B cell (primary cell): ENCODE results near the gene CRLF2. TPM values are rescaled to one million over a fixed set of nuclear protein-coding genes. Genes with fewer than 3 reads are reported as not detected.

Experiments
- ATAC-seq: fragments of 200-7000 bp; cut with Tn5 transposase; one replicate; pipeline ENCODE4 v1.10.0; 2021; ENCODE audit warnings: low read depth, mild to moderate bottlenecking, moderate number of reproducible peaks, moderate library complexity
- CTCF ChIA-PET: fragments of 350-600 bp; sonication (Branson Sonifier 250); formaldehyde crosslinking; loops from one replicate; lab custom pipeline; 2021; ENCODE audit warnings: antibody characterized with exemption, inconsistent platforms; lab: Charles Lee
- POLR2A ChIA-PET: fragments of 350-600 bp; sonication (Branson Sonifier 250); formaldehyde crosslinking; loops from one replicate; lab custom pipeline; 2021; ENCODE audit warnings: antibody characterized with exemption; lab: Charles Lee
- DNase-seq: peaks from one replicate; pipeline ENCODE4 v3.0.0; 2013
- H2AFZ ChIP-seq: 2 replicates; pipeline ENCODE4 v1.6.1; 2012; ENCODE audit warnings: mild to moderate bottlenecking, low read depth, low read length; ENCODE audit not compliant: insufficient read depth, poor library complexity, severe bottlenecking
- H3K27ac ChIP-seq, 2 donors: 1 replicate in 1 of 2; 2 replicates in 1 of 2; pipeline ENCODE4 v1.5.1; 2012 to 2013; ENCODE audit warnings: low read length in 2 of 2, mild to moderate bottlenecking in 2 of 2, moderate library complexity in 1 of 2
- H3K27me3 ChIP-seq, 4 experiments: fragments of 200-600 bp in 1 of 4; sonication (generic) in 1 of 4; replicated peaks in 1 of 4; 1 replicate in 2 of 4; 2 replicates in 2 of 4; pipeline versions ENCODE4 v1.6.1 to v1.7.0; 2013 to 2016; ENCODE audit warnings: low read length in 3 of 4, mild to moderate bottlenecking in 2 of 4, mixed read lengths in 1 of 4, moderate library complexity in 1 of 4; ENCODE audit not compliant: insufficient read depth in 4 of 4, control insufficient read depth in 3 of 4; ENCODE audit errors: control extremely low read depth in 1 of 4
- H3K36me3 ChIP-seq, 2 experiments: replicated peaks in 1 of 2; 1 replicate in 1 of 2; 2 replicates in 1 of 2; pipeline versions ENCODE4 v1.6.1 to v1.7.1; 2013; ENCODE audit warnings: low read length in 1 of 2; ENCODE audit not compliant: insufficient read depth in 2 of 2, control insufficient read depth in 1 of 2; ENCODE audit errors: control extremely low read depth in 1 of 2, extremely low read depth in 1 of 2
- H3K4me1 ChIP-seq, 2 donors: fragments of 200-600 bp in 1 of 2; sonication (generic) in 1 of 2; 1 replicate in 1 of 2; 2 replicates in 1 of 2; pipeline versions ENCODE4 v1.5.1 to v1.6.1; 2013 to 2017; ENCODE audit warnings: low read length in 2 of 2; ENCODE audit not compliant: control insufficient read depth in 2 of 2, insufficient read depth in 2 of 2
- H3K4me2 ChIP-seq: replicated peaks from 2 replicates; pipeline ENCODE3; 2012; ENCODE audit warnings: mild to moderate bottlenecking, low read depth, low read length; ENCODE audit not compliant: poor library complexity, severe bottlenecking
- H3K4me3 ChIP-seq, 5 experiments: fragments of 200-600 bp in 1 of 5; sonication (generic) in 1 of 5; 1 replicate in 3 of 5; 2 replicates in 2 of 5; pipeline versions ENCODE4 v1.5.1 to v1.7.0; 2011 to 2016; ENCODE audit warnings: low read length in 4 of 5, mild to moderate bottlenecking in 4 of 5, low read depth in 2 of 5, control low read depth in 1 of 5, moderate library complexity in 1 of 5; ENCODE audit not compliant: insufficient read depth in 1 of 5; ENCODE audit errors: control extremely low read depth in 1 of 5, extremely low read depth in 1 of 5
- H3K79me2 ChIP-seq: fragments of 200-600 bp; sonication (generic); one replicate; pipeline ENCODE4 v1.6.0; 2016; ENCODE audit warnings: low read length; ENCODE audit not compliant: control insufficient read depth, insufficient read depth
- H3K9ac ChIP-seq: fragments of 200-600 bp; sonication (generic); 2 replicates; pipeline ENCODE4 v1.6.1; 2017; ENCODE audit warnings: mild to moderate bottlenecking, low read length, moderate library complexity
- H3K9me3 ChIP-seq, 3 donors: one replicate each; pipeline versions ENCODE4 v1.6.1 to v1.7.1; 2013; ENCODE audit warnings: low read length in 2 of 3; ENCODE audit not compliant: control insufficient read depth in 2 of 3, insufficient read depth in 1 of 3; ENCODE audit errors: control extremely low read depth in 1 of 3
- H4K20me1 ChIP-seq: 2 replicates; pipeline ENCODE4 v1.6.0; 2012; ENCODE audit warnings: mild to moderate bottlenecking, low read length; ENCODE audit not compliant: insufficient read depth, control insufficient read depth, poor library complexity, severe bottlenecking
- H3K27ac Mint-ChIP-seq: one replicate; pipeline ENCODE4 v1.8.0; 2021; ENCODE audit warnings: mixed read lengths
- H3K27me3 Mint-ChIP-seq: one replicate; pipeline ENCODE4 v1.8.0; 2021; ENCODE audit warnings: mixed read lengths
- H3K4me1 Mint-ChIP-seq: one replicate; pipeline ENCODE4 v1.8.0; 2021; ENCODE audit warnings: mixed read lengths
- H3K4me3 Mint-ChIP-seq: one replicate; pipeline ENCODE4 v1.8.0; 2021; ENCODE audit warnings: mixed read lengths
- H3K9me3 Mint-ChIP-seq: one replicate; pipeline ENCODE4 v1.8.0; 2022; ENCODE audit warnings: mixed read lengths; ENCODE audit not compliant: insufficient read depth
- EZH2 ChIP-seq: IDR thresholded peaks from 2 replicates; pipeline ENCODE4 v1.6.1; 2012; ENCODE audit warnings: borderline replicate concordance, low read depth, mild to moderate bottlenecking, moderate library complexity, low read length; ENCODE audit not compliant: insufficient read depth, poor library complexity, severe bottlenecking
- WGBS: methylation state at CpG from one replicate; pipeline ENCODE4 v1.1.5; 2013; ENCODE audit warnings: missing lambda C conversion rate; ENCODE audit not compliant: insufficient coverage; 5-methylcytosine and 5-hydroxymethylcytosine counted together
- intact Hi-C: fragments of 100-400 bp; cut with micrococcal nuclease; formaldehyde crosslinking; loops from one replicate; pipeline ENCODE4 v1.10.0; 2022
- polyA plus RNA-seq: library from polyadenylated mRNA; depleted of rRNA; stranded (reverse); fragments of >200 nt; gene quantifications from 2 replicates; pipeline ENCODE4 v1.2.3, GENCODE V29; 2012
- total RNA-seq, 2 donors: library from RNA; stranded (reverse); fragments of 120-200 nt in 1 of 2; gene quantifications; 1 replicate in 1 of 2; 2 replicates in 1 of 2; pipeline versions ENCODE4 v1.2.3 to v1.2.4, GENCODE V29; 2013 to 2022
- TF ChIP-seq, protein P1 (sequence below): fragments of 200-600 bp; IDR thresholded peaks from one replicate; pipeline ENCODE4 v1.8.0; 2022; ENCODE audit warnings: antibody characterized with exemption, mild to moderate bottlenecking

Gene CRLF2
- total and polyA plus RNA-seq, 2 donors (not counting 1 experiment from before 2014, with no cell fraction given) = not detected

DNA sequence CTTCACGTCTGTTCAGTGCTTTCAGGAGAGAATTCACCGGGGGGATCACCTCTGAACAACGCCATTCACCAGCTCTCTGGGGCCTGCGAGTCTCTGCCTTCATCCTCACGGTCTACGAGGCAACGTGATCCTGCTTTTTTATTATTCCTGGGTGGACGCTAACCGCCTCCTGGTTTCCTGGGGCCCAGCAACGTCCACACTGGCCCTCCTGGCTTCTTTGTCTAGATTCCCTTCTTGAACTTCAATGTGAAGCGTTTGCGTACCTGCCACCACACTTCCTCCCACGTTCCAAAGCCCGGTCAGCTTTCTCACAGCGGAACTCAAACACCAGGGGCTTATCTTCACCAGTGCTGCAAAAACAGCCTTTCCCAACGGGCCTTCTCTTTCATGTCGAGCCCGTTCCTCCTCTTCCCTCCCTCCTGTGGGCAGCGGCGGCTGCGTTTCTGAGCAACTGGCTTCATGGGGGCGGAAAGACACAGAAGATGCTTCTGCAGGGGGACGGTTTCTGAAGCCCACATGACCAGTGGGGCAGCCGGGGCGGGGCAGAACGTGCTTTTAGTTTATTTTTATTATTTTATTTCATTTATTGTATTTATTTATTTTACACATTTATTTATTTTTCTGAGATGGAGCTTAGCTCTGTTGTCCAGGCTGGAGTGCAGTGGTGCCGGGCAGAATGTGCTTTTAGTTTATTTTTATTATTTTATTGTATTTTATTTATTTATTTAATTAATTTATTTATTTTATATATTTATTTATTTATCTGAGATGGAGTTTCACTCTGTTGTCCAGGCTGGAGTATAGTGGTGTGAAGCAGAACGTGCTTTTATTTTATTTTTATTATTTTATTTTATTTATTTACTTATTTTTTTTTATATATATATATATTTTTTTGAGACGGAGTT, 64.6 kb downstream of the CRLF2 start:
- H3K4me3 ChIP-seq = no peak overlapping the region
- DNase-seq (no peak), ATAC-seq (no peak)
- intact Hi-C loops = no loop called here
- no peak overlapping the region for H2AFZ ChIP-seq
- H3K79me2 ChIP-seq = no peaks in the 10 kb centered on the region
- no peaks in the 10 kb centered on the region for H3K36me3 ChIP-seq
- H3K27me3 Mint-ChIP-seq = no peaks in the 10 kb centered on the region
- H3K4me1 Mint-ChIP-seq = no peaks in the 10 kb centered on the region
- H3K9me3 Mint-ChIP-seq = no peaks in the 10 kb centered on the region
- no peaks in the 10 kb centered on the region for H4K20me1 ChIP-seq
- CTCF ChIA-PET = no interaction called here
- no peak for TF ChIP-seq EZH2
- TF ChIP-seq, protein P1, sequence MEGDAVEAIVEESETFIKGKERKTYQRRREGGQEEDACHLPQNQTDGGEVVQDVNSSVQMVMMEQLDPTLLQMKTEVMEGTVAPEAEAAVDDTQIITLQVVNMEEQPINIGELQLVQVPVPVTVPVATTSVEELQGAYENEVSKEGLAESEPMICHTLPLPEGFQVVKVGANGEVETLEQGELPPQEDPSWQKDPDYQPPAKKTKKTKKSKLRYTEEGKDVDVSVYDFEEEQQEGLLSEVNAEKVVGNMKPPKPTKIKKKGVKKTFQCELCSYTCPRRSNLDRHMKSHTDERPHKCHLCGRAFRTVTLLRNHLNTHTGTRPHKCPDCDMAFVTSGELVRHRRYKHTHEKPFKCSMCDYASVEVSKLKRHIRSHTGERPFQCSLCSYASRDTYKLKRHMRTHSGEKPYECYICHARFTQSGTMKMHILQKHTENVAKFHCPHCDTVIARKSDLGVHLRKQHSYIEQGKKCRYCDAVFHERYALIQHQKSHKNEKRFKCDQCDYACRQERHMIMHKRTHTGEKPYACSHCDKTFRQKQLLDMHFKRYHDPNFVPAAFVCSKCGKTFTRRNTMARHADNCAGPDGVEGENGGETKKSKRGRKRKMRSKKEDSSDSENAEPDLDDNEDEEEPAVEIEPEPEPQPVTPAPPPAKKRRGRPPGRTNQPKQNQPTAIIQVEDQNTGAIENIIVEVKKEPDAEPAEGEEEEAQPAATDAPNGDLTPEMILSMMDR = no peak
- H3K27ac ChIP-seq = no peak overlapping the region
- H3K9me3 ChIP-seq = peaks cover 0 to 3% (median 0%) of the 10 kb centered on the region in 3 donors
- H3K27ac Mint-ChIP-seq = no peak overlapping the region
- 70% methylated on average over 17 of the region's 29 CpGs for WGBS
- peaks cover 0 to 3% (median 0%) of the 10 kb centered on the region in 4 experiments for H3K27me3 ChIP-seq
- POLR2A ChIA-PET = no interaction called here
- H3K4me3 Mint-ChIP-seq = no peak overlapping the region
- H3K4me2 ChIP-seq = no peak overlapping the region
- no peak overlapping the region for H3K9ac ChIP-seq
- no peaks in the 10 kb centered on the region for H3K4me1 ChIP-seq

DNA sequence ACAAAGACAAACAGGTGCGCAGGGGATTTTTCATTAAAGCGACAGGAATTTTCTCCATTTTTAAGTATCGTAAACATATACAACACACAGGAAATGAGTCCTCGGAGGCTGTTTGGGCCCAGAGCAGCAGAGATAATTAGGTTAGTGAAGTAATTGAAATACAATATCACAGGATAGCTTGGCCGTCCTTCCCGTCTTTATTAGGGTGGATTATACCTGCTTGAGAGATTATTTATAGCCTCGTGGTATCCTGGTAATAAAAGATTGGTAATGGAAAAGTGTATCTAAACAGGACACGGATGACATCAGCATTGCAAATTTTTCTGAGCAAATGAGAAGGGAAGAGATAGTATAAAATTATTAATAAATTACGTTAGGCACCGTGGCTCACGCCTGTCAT, 68.2 kb downstream of the CRLF2 start:
- no peak overlapping the region for H3K4me3 Mint-ChIP-seq
- Histone ChIP-seq H4K20me1 (no peaks in the 10 kb centered on the region), H3K36me3 (no peaks in the 10 kb centered on the region), H3K9ac (no peak overlapping the region), H3K4me3 (no peak overlapping the region), H3K27ac (no peak overlapping the region), H3K4me2 (no peak overlapping the region), H3K4me1 (no peaks in the 10 kb centered on the region), H3K79me2 (no peaks in the 10 kb centered on the region), H2AFZ (no peak overlapping the region), H3K9me3 (peaks cover 0 to 3% (median 0%) of the 10 kb centered on the region in 3 donors), H3K27me3 (peaks cover 0 to 1% (median 0%) of the 10 kb centered on the region in 4 experiments)
- intact Hi-C loops = no loop called here
- ChIA-PET CTCF (no interaction called here), POLR2A (no interaction called here)
- H3K9me3 Mint-ChIP-seq = no peaks in the 10 kb centered on the region
- DNase-seq = no peak
- no peak for TF ChIP-seq EZH2
- TF ChIP-seq, protein P1 = no peak
- H3K27ac Mint-ChIP-seq = no peak overlapping the region
- 100% methylated on average over 2 of the region's 11 CpGs for WGBS
- H3K4me1 Mint-ChIP-seq = no peaks in the 10 kb centered on the region
- no peaks in the 10 kb centered on the region for H3K27me3 Mint-ChIP-seq
- no peak for ATAC-seq
